A172 (cell line): ENCODE results near the gene TXK. TPM values are rescaled to one million over a fixed set of nuclear protein-coding genes. Genes with fewer than 3 reads are reported as not detected.
A peak's percentile ranks its signal among the peaks of the same experiment; 100 is the strongest.

Experiments used
- DNase-seq: peaks from one replicate; pipeline ENCODE4 v3.0.0-alpha.2; 2015; ENCODE audit warnings: low spot score
- total RNA-seq: library from RNA; depleted of rRNA; stranded (reverse); fragments of >200 nt; shearing (Covaris generic); gene quantifications from 2 replicates; pipeline ENCODE4 v1.2.3, GENCODE V29; 2014

TXK gene
- total RNA-seq, 1 experiment from 2014 or later, result not detected

- no peak for DNase-seq
Measured at GRCh38 chr4:48103483-48104139, 30.4 kb downstream of the TXK start.

DNA sequence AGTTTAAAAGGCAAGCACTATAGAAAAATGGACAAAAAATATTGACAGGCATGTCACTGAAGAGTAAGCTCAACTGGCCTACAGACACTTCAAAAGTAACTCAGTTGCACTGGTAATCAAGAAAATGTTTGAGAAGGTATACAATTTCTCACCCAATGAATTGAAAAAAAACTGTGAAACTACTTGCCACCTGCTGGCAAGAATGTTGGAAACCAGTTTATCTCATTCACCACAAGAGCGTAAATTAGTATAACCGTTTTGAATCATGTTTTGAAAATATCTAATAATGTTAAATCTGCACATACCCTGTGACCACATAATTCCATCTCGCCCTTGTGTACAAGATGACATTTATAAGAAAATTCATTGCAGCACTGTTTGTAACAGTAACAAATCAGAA lies 31.7 kb downstream of the TXK start:
- no peak for DNase-seq

GRCh38 chr4:48100256-48100655 lies 33.8 kb downstream of the TXK start:
- no peak for DNase-seq

DNA sequence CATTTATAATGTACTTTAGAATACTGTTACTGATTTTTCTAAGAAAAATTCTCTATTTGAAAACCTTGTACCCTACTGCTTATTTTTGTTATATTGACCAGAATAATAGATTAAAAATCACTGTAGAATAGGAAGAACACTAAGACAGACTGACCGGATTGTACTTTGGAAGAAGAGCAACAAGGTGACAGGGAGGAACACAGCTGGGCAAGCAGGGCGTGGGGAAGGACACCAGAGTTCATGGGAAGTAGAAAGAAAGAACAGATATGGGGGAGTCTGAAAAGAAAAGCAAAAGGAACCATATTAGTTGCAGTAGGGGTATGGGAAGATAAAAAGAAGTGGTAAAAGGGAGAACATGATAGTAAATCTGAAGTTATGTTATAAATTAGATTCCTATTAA lies 38.6 kb downstream of the TXK start:
- DNase-seq, result no peak

GRCh38 chr4:48093991-48094416 lies 40.0 kb downstream of the TXK start:
- peak; percentile 90 for DNase-seq

GRCh38 chr4:48090621-48091020 lies 43.4 kb downstream of the TXK start:
- no peak for DNase-seq

DNA sequence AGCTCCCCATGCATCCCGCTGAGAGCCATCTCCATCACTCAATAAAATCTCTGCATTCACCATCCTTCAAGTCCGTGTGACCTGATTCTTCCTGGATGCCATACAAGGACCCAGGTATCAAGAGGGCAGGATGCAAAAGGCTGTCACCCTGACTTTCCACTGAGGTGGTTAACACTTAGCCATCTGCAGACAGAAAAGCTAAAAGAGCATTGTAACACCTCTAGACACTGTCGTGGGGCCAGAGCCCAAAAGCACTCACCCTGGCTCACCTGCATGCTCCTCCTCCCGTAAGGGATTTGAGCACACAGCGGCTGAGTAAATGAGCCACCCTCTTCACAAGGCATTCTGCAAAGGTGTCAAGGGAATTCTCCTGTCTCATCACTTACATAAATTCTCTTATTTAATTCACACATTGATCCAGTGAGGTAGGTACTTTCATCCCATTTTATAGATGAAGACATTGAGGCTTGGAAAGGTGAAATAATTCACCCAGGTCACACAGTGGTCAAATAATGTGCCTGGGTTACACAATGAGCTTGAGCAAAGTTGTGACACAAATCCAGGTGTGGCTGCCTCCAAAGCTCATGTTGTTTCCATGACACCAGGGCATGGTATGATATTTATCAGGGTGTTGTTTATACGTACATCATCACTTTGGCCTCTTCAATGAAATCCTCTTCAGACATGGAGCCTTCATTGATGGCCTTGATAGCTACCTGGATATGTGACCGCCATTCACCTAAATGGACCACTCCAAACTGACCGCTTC lies 48.0 kb downstream of the TXK start:
- DNase-seq, result no peak

- no peak for DNase-seq
Measured at GRCh38 chr4:48082956-48083355, 51.1 kb downstream of the TXK start.

GRCh38 chr4:48081196-48081595 lies 52.9 kb downstream of the TXK start:
- DNase-seq, result no peak

DNA sequence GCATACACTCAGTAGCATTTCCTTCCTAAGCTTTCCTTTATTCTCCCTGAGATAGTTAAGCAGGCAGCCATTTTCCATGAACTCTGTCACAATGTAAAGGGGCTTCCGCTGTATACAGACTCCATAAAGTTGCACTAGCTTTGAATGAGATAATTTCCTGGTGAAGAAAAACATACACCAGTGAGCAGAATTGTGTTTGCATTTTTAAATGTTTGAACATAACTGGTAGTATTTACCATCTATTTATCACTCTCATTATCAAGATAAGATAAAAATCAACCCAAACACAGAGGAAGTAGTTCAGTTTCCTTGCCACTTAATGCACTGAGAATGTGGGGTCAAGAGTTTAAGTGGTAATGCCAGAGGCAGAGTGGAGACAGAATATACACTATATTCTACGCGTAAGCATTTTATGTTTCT lies 54.1 kb downstream of the TXK start:
- peak; percentile 51 for DNase-seq

- DNase-seq, result peak; percentile 11
Measured at GRCh38 chr4:48078862-48079655, 55.0 kb downstream of the TXK start.

- no peak for DNase-seq
Measured at GRCh38 chr4:48078425-48078824, 55.6 kb downstream of the TXK start.

GRCh38 chr4:48074657-48075056 lies 59.4 kb downstream of the TXK start:
- DNase-seq, result no peak

DNA sequence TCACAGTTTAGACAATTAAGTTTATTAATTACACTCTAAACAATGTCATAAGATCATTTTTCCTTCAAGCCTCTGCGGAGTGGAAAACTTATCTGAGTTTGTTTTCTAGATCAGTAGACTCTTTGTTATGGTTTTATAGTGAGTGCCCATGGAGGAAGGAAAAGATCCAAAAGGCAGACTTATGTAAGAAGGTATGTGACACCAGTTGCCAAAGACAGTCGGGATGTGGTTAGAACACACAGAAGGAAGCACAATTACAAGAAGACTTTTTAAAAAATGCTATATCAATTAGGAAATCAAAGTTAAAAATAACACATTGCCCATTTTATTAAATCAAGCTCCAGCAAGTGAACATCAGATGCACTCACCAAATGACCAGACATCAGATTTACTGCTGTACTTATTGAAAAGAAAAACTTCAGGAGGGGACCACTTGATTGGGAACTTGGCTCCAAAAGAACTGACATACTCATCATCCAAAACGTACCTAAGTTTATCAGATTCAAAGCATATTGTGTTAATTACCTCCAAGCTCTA lies 60.4 kb downstream of the TXK start:
- DNase-seq, result no peak

DNA sequence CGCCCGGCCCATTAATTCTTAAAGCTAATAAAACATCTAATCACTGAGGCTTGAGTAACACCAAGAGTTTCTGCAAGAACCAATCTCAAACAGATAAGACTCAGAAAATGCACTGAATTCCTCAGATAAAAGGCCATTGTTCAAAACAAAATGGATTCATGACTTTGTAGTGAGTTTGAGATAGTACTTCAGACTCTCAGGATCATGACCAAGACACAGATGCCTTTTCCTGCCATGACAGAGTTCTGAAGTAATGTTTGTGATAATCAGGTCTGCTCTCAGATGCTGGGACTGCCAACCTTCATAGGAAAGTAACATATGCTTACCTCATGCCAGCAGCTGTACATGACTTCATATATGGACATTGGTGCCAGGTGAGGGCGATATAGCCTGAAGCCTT lies 62.9 kb downstream of the TXK start:
- DNase-seq, result peak; percentile 14

DNA sequence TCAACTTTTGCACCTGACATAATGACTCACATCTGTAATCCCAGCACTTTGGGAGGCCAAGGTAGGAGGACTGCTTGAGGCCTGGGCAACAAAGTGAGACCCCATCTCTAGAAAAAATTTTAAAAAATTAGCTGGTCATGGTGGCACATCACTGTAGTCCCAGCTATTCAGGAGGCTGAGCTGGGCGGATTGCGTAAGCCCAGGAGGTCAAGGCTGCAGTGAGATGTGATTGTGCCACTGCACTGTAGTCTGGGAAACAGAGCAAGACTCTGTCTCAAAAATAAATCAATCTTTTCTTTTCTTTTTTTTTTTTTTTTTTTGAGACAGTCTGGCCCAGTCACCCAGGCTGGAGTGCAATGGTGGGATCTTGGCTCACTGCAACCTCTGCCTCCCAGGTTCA lies 65.0 kb downstream of the TXK start:
- no peak for DNase-seq

DNA sequence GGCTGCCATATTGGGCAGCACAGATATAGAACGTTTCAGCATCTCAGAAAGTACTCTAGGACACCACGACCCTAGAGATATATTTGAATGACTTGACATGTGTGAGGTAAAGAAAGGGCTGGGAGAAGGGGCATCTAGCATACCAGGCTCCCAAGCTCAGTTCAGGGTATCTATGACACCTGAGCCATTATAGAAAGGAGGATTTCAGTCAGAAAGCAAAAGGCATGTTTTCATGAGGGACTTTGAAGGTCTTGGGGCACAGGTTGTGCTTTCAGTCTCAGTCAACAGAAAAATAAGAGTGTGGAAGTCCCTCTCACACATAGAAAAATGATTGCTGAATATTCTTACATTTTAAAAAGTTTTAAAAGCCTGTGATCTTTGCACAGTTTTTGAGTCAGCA lies 65.9 kb downstream of the TXK start:
- no peak for DNase-seq

DNA sequence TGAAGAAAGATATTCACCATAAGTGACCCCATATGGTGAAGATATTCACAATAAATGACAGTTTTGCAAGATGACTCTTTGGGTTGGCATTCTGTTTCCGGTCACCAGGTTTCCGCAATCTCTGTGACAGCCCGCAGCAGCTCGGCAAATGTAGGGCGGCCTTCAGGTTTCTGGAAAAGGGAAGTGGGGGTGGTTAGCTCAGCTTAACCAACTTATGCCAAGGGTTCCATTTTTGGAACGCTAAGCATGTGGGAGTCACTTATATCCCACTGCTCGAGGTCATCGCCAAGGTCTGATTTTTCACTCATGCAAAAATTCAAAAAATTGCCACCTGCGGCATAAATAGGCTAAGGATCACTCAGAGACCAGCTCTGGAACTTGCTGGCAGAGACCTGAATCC lies 66.5 kb downstream of the TXK start:
- no peak for DNase-seq

DNA sequence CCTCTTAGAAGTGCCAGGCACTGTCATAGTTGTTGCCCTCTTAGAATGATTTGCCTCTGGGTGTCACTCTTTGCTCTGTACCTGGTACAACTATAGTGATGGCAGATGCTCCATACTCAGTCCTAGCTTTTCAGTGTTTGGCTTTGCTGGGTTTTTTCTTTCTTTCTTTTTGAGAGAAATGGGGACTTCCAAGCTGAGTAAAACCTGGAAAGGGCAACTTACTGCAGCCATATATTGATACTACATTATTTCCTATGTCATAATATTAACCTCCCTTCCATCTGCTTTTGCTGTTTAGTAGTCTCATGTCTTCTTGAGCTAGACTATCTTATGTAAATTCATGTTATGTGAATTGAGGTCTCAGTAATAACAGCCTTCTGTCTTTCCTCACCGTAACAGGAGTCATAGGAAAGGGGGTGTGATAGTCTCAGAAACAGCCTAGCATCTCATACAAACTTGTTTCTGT lies 68.4 kb downstream of the TXK start:
- DNase-seq, result no peak

DNA sequence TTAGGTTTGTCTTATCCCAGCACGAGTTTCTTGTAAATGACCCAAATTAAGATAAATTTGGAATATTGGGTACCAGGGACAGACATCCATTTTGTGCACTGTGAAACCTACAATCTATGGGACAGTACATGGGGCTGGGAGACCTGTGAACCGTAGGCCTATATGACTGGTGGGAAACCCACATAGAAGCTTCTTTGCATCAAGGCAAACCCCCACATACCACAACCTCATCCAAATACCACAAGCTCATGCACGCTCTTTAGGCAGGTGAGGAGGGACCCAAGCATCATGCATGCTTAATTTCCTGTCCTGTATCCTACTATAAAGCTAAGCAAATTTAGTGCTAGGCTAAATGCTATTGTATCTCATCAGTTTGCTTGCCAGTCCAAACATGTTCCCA lies 69.7 kb downstream of the TXK start:
- no peak for DNase-seq

- DNase-seq, result no peak
Measured at GRCh38 chr4:48058617-48059530, 75.2 kb downstream of the TXK start.
